LNCaP clone FGC (cell line): ENCODE results near the gene TESMIN.

Source experiments
- DNase-seq: peaks from one replicate; pipeline ENCODE4 v3.0.0-alpha.2; 2011; ENCODE audit warnings: low read depth
- H3K4me3 ChIP-seq: 2 replicates; pipeline ENCODE4 v1.5.1; 2011; ENCODE audit warnings: mild to moderate bottlenecking, low read depth, low read length, control low read depth
- CTCF ChIP-seq: IDR thresholded peaks from 2 replicates; pipeline ENCODE4 v1.5.1; 2012; ENCODE audit warnings: mild to moderate bottlenecking; ENCODE audit not compliant: control insufficient read depth, insufficient read depth; ENCODE audit errors: extremely low read depth

Gene TESMIN

GRCh38 chr11:68659158-68659921 is 92.0 kb downstream of the TESMIN start:
- H3K4me3 ChIP-seq = no peak overlapping the region
- no peak for TF ChIP-seq CTCF
- peak; percentile 53 for DNase-seq

GRCh38 chr11:68658661-68659060 is 92.7 kb downstream of the TESMIN start:
- DNase-seq = no peak
- no peak overlapping the region for H3K4me3 ChIP-seq
- no peak for TF ChIP-seq CTCF

- no peak overlapping the region for H3K4me3 ChIP-seq
- DNase-seq = no peak
- no peak for TF ChIP-seq CTCF
Measured at GRCh38 chr11:68658097-68658496, 93.2 kb downstream of the TESMIN start.
